Measurements from ENCODE around the gene DCC. TPM values are rescaled to one million over a fixed set of nuclear protein-coding genes. Genes with fewer than 3 reads are reported as not detected.

Gene DCC
- total RNA-seq, 3 donors from 2014 or later, result under 0.01 to 1.6 (median 0.15) TPM

- Histone ChIP-seq H3K9me3 (no peaks in the 10 kb centered on the region), H3K27me3 (no peaks in the 10 kb centered on the region), H3K4me3 (no peak overlapping the region), H3K4me1 (no peaks in the 10 kb centered on the region), H3K36me3 (no peaks in the 10 kb centered on the region), H3K27ac (no peak overlapping the region)
- TF ChIP-seq POLR2A (IDR thresholded peaks at IDR 0.05) (no peak), POLR2AphosphoS5 (IDR thresholded peaks at IDR 0.05) (no peak), CTCF (IDR thresholded peaks at IDR 0.05) (no peak)
- no peak for DNase-seq (ENCODE audit: low spot score in 2 of 2)
- intact Hi-C loops (cut with DNase I; ENCODE audit: low total_unique reads), result no loop called here
Observed at GRCh38 chr18:52764316-52764715, 424.3 kb downstream of the DCC start.

GRCh38 chr18:52766002-52766545 lies 426.1 kb downstream of the DCC start:
- no peaks in the 10 kb centered on the region for H3K4me1 ChIP-seq
- H3K9me3 ChIP-seq, result no peaks in the 10 kb centered on the region
- no peaks in the 10 kb centered on the region for H3K36me3 ChIP-seq
- intact Hi-C loops (cut with DNase I; ENCODE audit: low total_unique reads), result no loop called here
- H3K27ac ChIP-seq, result no peak overlapping the region
- no peak for DNase-seq (ENCODE audit: low spot score in 2 of 2)
- no peaks in the 10 kb centered on the region for H3K27me3 ChIP-seq
- TF ChIP-seq CTCF (IDR thresholded peaks at IDR 0.05), result no peak
- no peak for TF ChIP-seq POLR2A (IDR thresholded peaks at IDR 0.05)
- TF ChIP-seq POLR2AphosphoS5 (IDR thresholded peaks at IDR 0.05), result no peak
- H3K4me3 ChIP-seq, result no peak overlapping the region

- TF ChIP-seq POLR2AphosphoS5 (IDR thresholded peaks at IDR 0.05) (no peak), CTCF (IDR thresholded peaks at IDR 0.05) (no peak), POLR2A (IDR thresholded peaks at IDR 0.05) (no peak)
- Histone ChIP-seq H3K4me3 (no peak overlapping the region), H3K9me3 (peaks cover 0 to 6% of the 10 kb centered on the region in 2 donors), H3K36me3 (no peaks in the 10 kb centered on the region), H3K27ac (no peak overlapping the region), H3K27me3 (no peaks in the 10 kb centered on the region), H3K4me1 (no peaks in the 10 kb centered on the region)
- intact Hi-C loops (cut with DNase I; ENCODE audit: low total_unique reads), result no loop called here
- DNase-seq (ENCODE audit: low spot score in 2 of 2), result no peak
Observed at GRCh38 chr18:52781113-52781512, 441.1 kb downstream of the DCC start.

- no peaks in the 10 kb centered on the region for H3K4me1 ChIP-seq
- H3K9me3 ChIP-seq, result peaks cover 18 to 54% of the 10 kb centered on the region in 2 donors
- DNase-seq (ENCODE audit: low spot score in 2 of 2), result no peak
- no peaks in the 10 kb centered on the region for H3K36me3 ChIP-seq
- intact Hi-C loops (cut with DNase I; ENCODE audit: low total_unique reads), result no loop called here
- TF ChIP-seq POLR2AphosphoS5 (IDR thresholded peaks at IDR 0.05), result no peak
- TF ChIP-seq POLR2A (IDR thresholded peaks at IDR 0.05), result no peak
- TF ChIP-seq CTCF (IDR thresholded peaks at IDR 0.05), result no peak
- no peaks in the 10 kb centered on the region for H3K27me3 ChIP-seq
- H3K27ac ChIP-seq, result no peak overlapping the region
- H3K4me3 ChIP-seq, result no peak overlapping the region
Observed at GRCh38 chr18:52791321-52791720, 451.3 kb downstream of the DCC start.

- Histone ChIP-seq H3K9me3 (no peaks in the 10 kb centered on the region), H3K36me3 (no peaks in the 10 kb centered on the region), H3K4me3 (no peak overlapping the region), H3K27me3 (no peaks in the 10 kb centered on the region), H3K4me1 (no peaks in the 10 kb centered on the region), H3K27ac (no peak overlapping the region)
- no peak for TF ChIP-seq POLR2AphosphoS5 (IDR thresholded peaks at IDR 0.05)
- no peak for TF ChIP-seq CTCF (IDR thresholded peaks at IDR 0.05)
- TF ChIP-seq POLR2A (IDR thresholded peaks at IDR 0.05), result no peak
- intact Hi-C loops (cut with DNase I; ENCODE audit: low total_unique reads), result no loop called here
- no peak for DNase-seq (ENCODE audit: low spot score in 2 of 2)
Observed at GRCh38 chr18:52812834-52813233, 472.8 kb downstream of the DCC start.
